Measurements from ENCODE around the gene APOLD1.

The APOLD1 gene

GRCh38 chr12:12764824-12765223 lies 20.6 kb upstream of the APOLD1 start:
- ChIA-PET POLR2A (no interaction called here), CTCF (no interaction called here)
- Histone ChIP-seq H3K27ac (ENCODE audit: insufficient read depth in 1 of 2, low read depth in 1 of 2, low read length in 2 of 2, poor library complexity in 1 of 2, severe bottlenecking in 2 of 2) (no peak overlapping the region), H3K27me3 (replicated peaks in 2 of 5; ENCODE audit: control insufficient read depth in 4 of 5, insufficient read depth in 5 of 5, low read length in 4 of 5) (no peaks in the 10 kb centered on the region), H3K9me3 (ENCODE audit: control extremely low read depth in 1 of 5, control insufficient read depth in 4 of 5, insufficient read depth in 2 of 5, low read depth in 1 of 5, low read length in 4 of 5) (peaks cover 0 to 7% (median 2%) of the 10 kb centered on the region in 5 experiments), H3K4me1 (ENCODE audit: control extremely low read depth in 1 of 4, control insufficient read depth in 4 of 4, insufficient read depth in 4 of 4, low read length in 3 of 4) (no peaks in the 10 kb centered on the region), H3K36me3 (ENCODE audit: control insufficient read depth in 4 of 4, insufficient read depth in 4 of 4, low read length in 3 of 4) (peaks cover 0 to 2% (median under 1%) of the 10 kb centered on the region in 4 experiments), H3K4me3 (ENCODE audit: control insufficient read depth in 1 of 7, extremely low read depth in 1 of 7, insufficient read depth in 4 of 7, low read depth in 2 of 7, low read length in 6 of 7) (no peak overlapping the region)
- no peak for DNase-seq

GRCh38 chr12:12770262-12770661 lies 15.2 kb upstream of the APOLD1 start:
- H3K9me3 ChIP-seq (ENCODE audit: control extremely low read depth in 1 of 5, control insufficient read depth in 4 of 5, insufficient read depth in 2 of 5, low read depth in 1 of 5, low read length in 4 of 5), result peaks cover 0 to 22% (median 2%) of the 10 kb centered on the region in 5 experiments
- H3K27me3 ChIP-seq (replicated peaks in 2 of 5; ENCODE audit: control insufficient read depth in 4 of 5, insufficient read depth in 5 of 5, low read length in 4 of 5), result no peaks in the 10 kb centered on the region
- no CpG with 5 or more reads among the region's 6 CpGs for WGBS (ENCODE audit: insufficient coverage)
- H3K36me3 ChIP-seq (ENCODE audit: control insufficient read depth in 4 of 4, insufficient read depth in 4 of 4, low read length in 3 of 4), result no peaks in the 10 kb centered on the region
- no peaks in the 10 kb centered on the region for H3K4me1 ChIP-seq (ENCODE audit: control extremely low read depth in 1 of 4, control insufficient read depth in 4 of 4, insufficient read depth in 4 of 4, low read length in 3 of 4)
- H3K27ac ChIP-seq (ENCODE audit: insufficient read depth in 1 of 2, low read depth in 1 of 2, low read length in 2 of 2, poor library complexity in 1 of 2, severe bottlenecking in 2 of 2), result no peak overlapping the region
- CTCF ChIA-PET, result no interaction called here
- no peak for DNase-seq
- no peak overlapping the region for H3K4me3 ChIP-seq (ENCODE audit: control insufficient read depth in 1 of 7, extremely low read depth in 1 of 7, insufficient read depth in 4 of 7, low read depth in 2 of 7, low read length in 6 of 7)
- POLR2A ChIA-PET, result no interaction called here

- ChIA-PET CTCF (no interaction called here), POLR2A (no interaction called here)
- no peak for DNase-seq
- Histone ChIP-seq H3K4me3 (ENCODE audit: control insufficient read depth in 1 of 7, extremely low read depth in 1 of 7, insufficient read depth in 4 of 7, low read depth in 2 of 7, low read length in 6 of 7) (no peak overlapping the region), H3K4me1 (ENCODE audit: control extremely low read depth in 1 of 4, control insufficient read depth in 4 of 4, insufficient read depth in 4 of 4, low read length in 3 of 4) (peaks cover 0 to 3% (median 0%) of the 10 kb centered on the region in 4 experiments), H3K27ac (ENCODE audit: insufficient read depth in 1 of 2, low read depth in 1 of 2, low read length in 2 of 2, poor library complexity in 1 of 2, severe bottlenecking in 2 of 2) (no peak overlapping the region), H3K9me3 (ENCODE audit: control extremely low read depth in 1 of 5, control insufficient read depth in 4 of 5, insufficient read depth in 2 of 5, low read depth in 1 of 5, low read length in 4 of 5) (peaks cover 0 to 17% (median 2%) of the 10 kb centered on the region in 5 experiments), H3K36me3 (ENCODE audit: control insufficient read depth in 4 of 4, insufficient read depth in 4 of 4, low read length in 3 of 4) (no peaks in the 10 kb centered on the region), H3K27me3 (replicated peaks in 2 of 5; ENCODE audit: control insufficient read depth in 4 of 5, insufficient read depth in 5 of 5, low read length in 4 of 5) (no peaks in the 10 kb centered on the region)
- WGBS (ENCODE audit: insufficient coverage), result 40% methylated on average over 1 of the region's 3 CpGs
Measured at GRCh38 chr12:12774791-12775190, 10.7 kb upstream of the APOLD1 start.

GRCh38 chr12:12776261-12776660 lies 9.2 kb upstream of the APOLD1 start:
- H3K4me3 ChIP-seq (ENCODE audit: control insufficient read depth in 1 of 7, extremely low read depth in 1 of 7, insufficient read depth in 4 of 7, low read depth in 2 of 7, low read length in 6 of 7), result no peak overlapping the region
- H3K27ac ChIP-seq (ENCODE audit: insufficient read depth in 1 of 2, low read depth in 1 of 2, low read length in 2 of 2, poor library complexity in 1 of 2, severe bottlenecking in 2 of 2), result no peak overlapping the region
- POLR2A ChIA-PET, result no interaction called here
- peaks cover 0 to 11% (median 0%) of the 10 kb centered on the region in 5 experiments for H3K9me3 ChIP-seq (ENCODE audit: control extremely low read depth in 1 of 5, control insufficient read depth in 4 of 5, insufficient read depth in 2 of 5, low read depth in 1 of 5, low read length in 4 of 5)
- CTCF ChIA-PET, result no interaction called here
- no peak for DNase-seq
- no peaks in the 10 kb centered on the region for H3K36me3 ChIP-seq (ENCODE audit: control insufficient read depth in 4 of 4, insufficient read depth in 4 of 4, low read length in 3 of 4)
- H3K27me3 ChIP-seq (replicated peaks in 2 of 5; ENCODE audit: control insufficient read depth in 4 of 5, insufficient read depth in 5 of 5, low read length in 4 of 5), result no peaks in the 10 kb centered on the region
- 75% methylated on average over 1 of the region's 5 CpGs for WGBS (ENCODE audit: insufficient coverage)
- peaks cover 0 to 3% (median 0%) of the 10 kb centered on the region in 4 experiments for H3K4me1 ChIP-seq (ENCODE audit: control extremely low read depth in 1 of 4, control insufficient read depth in 4 of 4, insufficient read depth in 4 of 4, low read length in 3 of 4)

- ChIA-PET POLR2A (no interaction called here), CTCF (no interaction called here)
- Histone ChIP-seq H3K4me3 (ENCODE audit: control insufficient read depth in 1 of 7, extremely low read depth in 1 of 7, insufficient read depth in 4 of 7, low read depth in 2 of 7, low read length in 6 of 7) (no peak overlapping the region), H3K4me1 (ENCODE audit: control extremely low read depth in 1 of 4, control insufficient read depth in 4 of 4, insufficient read depth in 4 of 4, low read length in 3 of 4) (peaks cover 0 to 3% (median 0%) of the 10 kb centered on the region in 4 experiments), H3K27ac (ENCODE audit: insufficient read depth in 1 of 2, low read depth in 1 of 2, low read length in 2 of 2, poor library complexity in 1 of 2, severe bottlenecking in 2 of 2) (no peak overlapping the region), H3K27me3 (replicated peaks in 2 of 5; ENCODE audit: control insufficient read depth in 4 of 5, insufficient read depth in 5 of 5, low read length in 4 of 5) (no peaks in the 10 kb centered on the region), H3K36me3 (ENCODE audit: control insufficient read depth in 4 of 4, insufficient read depth in 4 of 4, low read length in 3 of 4) (no peaks in the 10 kb centered on the region), H3K9me3 (ENCODE audit: control extremely low read depth in 1 of 5, control insufficient read depth in 4 of 5, insufficient read depth in 2 of 5, low read depth in 1 of 5, low read length in 4 of 5) (peaks cover 0 to 10% (median 0%) of the 10 kb centered on the region in 5 experiments)
- WGBS (ENCODE audit: insufficient coverage), result 88% methylated on average over 1 of the region's 3 CpGs
- DNase-seq, result no peak
Measured at GRCh38 chr12:12777092-12777491, 8.4 kb upstream of the APOLD1 start.

- WGBS (ENCODE audit: insufficient coverage), result no CpG with 5 or more reads among the region's 2 CpGs
- no peak overlapping the region for H3K27ac ChIP-seq (ENCODE audit: insufficient read depth in 1 of 2, low read depth in 1 of 2, low read length in 2 of 2, poor library complexity in 1 of 2, severe bottlenecking in 2 of 2)
- H3K4me3 ChIP-seq (ENCODE audit: control insufficient read depth in 1 of 7, extremely low read depth in 1 of 7, insufficient read depth in 4 of 7, low read depth in 2 of 7, low read length in 6 of 7), result no peak overlapping the region
- H3K4me1 ChIP-seq (ENCODE audit: control extremely low read depth in 1 of 4, control insufficient read depth in 4 of 4, insufficient read depth in 4 of 4, low read length in 3 of 4), result peaks cover 0 to 3% (median 0%) of the 10 kb centered on the region in 4 experiments
- H3K9me3 ChIP-seq (ENCODE audit: control extremely low read depth in 1 of 5, control insufficient read depth in 4 of 5, insufficient read depth in 2 of 5, low read depth in 1 of 5, low read length in 4 of 5), result no peaks in the 10 kb centered on the region
- ChIA-PET POLR2A (no interaction called here), CTCF (interaction anchor here (1.0 to 1.6 kb wide), 2 partner anchors 9 to 21 kb away, joined by 4 read pairs; no protein-coding TSS in a partner anchor)
- no peak for DNase-seq
- no peaks in the 10 kb centered on the region for H3K36me3 ChIP-seq (ENCODE audit: control insufficient read depth in 4 of 4, insufficient read depth in 4 of 4, low read length in 3 of 4)
- no peaks in the 10 kb centered on the region for H3K27me3 ChIP-seq (replicated peaks in 2 of 5; ENCODE audit: control insufficient read depth in 4 of 5, insufficient read depth in 5 of 5, low read length in 4 of 5)
Measured at GRCh38 chr12:12779007-12779406, 6.5 kb upstream of the APOLD1 start.

GRCh38 chr12:12779529-12779928 lies 5.9 kb upstream of the APOLD1 start:
- Histone ChIP-seq H3K36me3 (ENCODE audit: control insufficient read depth in 4 of 4, insufficient read depth in 4 of 4, low read length in 3 of 4) (no peaks in the 10 kb centered on the region), H3K9me3 (ENCODE audit: control extremely low read depth in 1 of 5, control insufficient read depth in 4 of 5, insufficient read depth in 2 of 5, low read depth in 1 of 5, low read length in 4 of 5) (no peaks in the 10 kb centered on the region), H3K27me3 (replicated peaks in 2 of 5; ENCODE audit: control insufficient read depth in 4 of 5, insufficient read depth in 5 of 5, low read length in 4 of 5) (no peaks in the 10 kb centered on the region), H3K27ac (ENCODE audit: insufficient read depth in 1 of 2, low read depth in 1 of 2, low read length in 2 of 2, poor library complexity in 1 of 2, severe bottlenecking in 2 of 2) (no peak overlapping the region), H3K4me1 (ENCODE audit: control extremely low read depth in 1 of 4, control insufficient read depth in 4 of 4, insufficient read depth in 4 of 4, low read length in 3 of 4) (peaks cover 0 to 3% (median 0%) of the 10 kb centered on the region in 4 experiments), H3K4me3 (ENCODE audit: control insufficient read depth in 1 of 7, extremely low read depth in 1 of 7, insufficient read depth in 4 of 7, low read depth in 2 of 7, low read length in 6 of 7) (no peak overlapping the region)
- DNase-seq, result peak in 2 of 3 donors; percentile 26 to 27
- POLR2A ChIA-PET, result no interaction called here
- WGBS (ENCODE audit: insufficient coverage), result 10% methylated on average over 1 of the region's 3 CpGs
- CTCF ChIA-PET, result interaction anchor here (0.6 to 1.6 kb wide), 3 partner anchors 9 to 475 kb away, joined by 3 to 4 read pairs (median 4); no protein-coding TSS in a partner anchor

Data from common myeloid progenitor, CD34-positive (primary cell).